Bronchial smooth muscle cell (primary cell): ENCODE results near the gene KNTC1. TPM values are rescaled to one million over a fixed set of nuclear protein-coding genes. Genes with fewer than 3 reads are reported as not detected.

Experiments
- total RNA-seq: library from RNA; depleted of rRNA; stranded (reverse); fragments of >200 nt; gene quantifications from 2 replicates; pipeline ENCODE4 v1.2.1, GENCODE V29; 2014

Gene KNTC1
- 6.0 and 13.4 TPM in 2 replicates for total RNA-seq

GRCh38 chr12:122526683-122527477, at the start of gene KNTC1, which contains the start of gene RSRC2:
Gene KNTC1, plus strand, starts transcription at chr12:122527249. Its CDS starts 2,815 bp downstream, at chr12:122530064.
Gene RSRC2, minus strand, starts transcription at chr12:122526936. Its CDS starts 83 bp downstream, at chr12:122526853.

DNA sequence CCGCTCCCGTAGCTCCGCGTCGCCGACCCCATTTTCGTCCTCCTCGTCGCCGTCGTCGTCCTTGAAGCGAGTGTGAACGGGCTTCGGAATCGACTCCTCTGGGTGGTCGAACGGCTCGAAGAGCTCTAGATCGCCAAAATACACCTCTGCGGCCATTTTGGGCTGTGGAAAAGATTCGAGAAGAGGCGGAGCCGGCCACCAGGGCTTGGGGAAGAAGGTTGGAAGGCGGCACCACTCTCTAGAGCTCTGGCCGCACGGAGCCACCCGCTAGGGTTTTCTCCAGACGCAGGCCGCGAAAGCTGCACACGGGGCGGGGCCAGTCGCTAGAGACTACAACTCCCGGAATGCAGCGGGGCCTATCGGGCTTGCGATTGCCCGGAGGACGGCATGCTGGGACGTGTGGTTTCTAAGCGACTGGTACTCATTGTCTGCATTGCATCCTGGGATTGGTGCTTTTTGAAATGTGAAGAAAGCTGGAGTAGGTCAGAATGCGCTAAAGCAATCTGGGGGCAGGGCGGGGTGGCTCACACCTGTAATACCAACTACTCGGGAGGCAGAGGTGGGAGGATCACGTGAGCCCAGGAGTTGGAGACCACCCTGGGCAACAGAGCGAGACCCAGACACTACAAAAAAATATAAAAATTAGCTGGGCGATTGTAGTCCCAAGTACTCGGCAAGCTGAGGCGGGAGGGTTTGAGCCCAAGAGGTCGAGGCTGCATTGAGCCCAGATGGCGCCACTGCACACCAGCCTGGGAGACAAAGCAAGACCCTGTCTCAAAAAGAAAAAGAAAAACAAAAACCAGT, 26.2 kb upstream of the KNTC1 start, which contains the start of gene ZCCHC8:
ZCCHC8 (minus strand) TSS at position 248 of the 804 bp plus-strand sequence; CDS start at position 156, 92 bp downstream.

Other genes with a start within 250 kb of the KNTC1 start
- gene CLIP1, start 104.6 kb upstream of the KNTC1 start, total RNA-seq, result 47.6 and 48.8 TPM in 2 replicates
- 10.6 and 10.7 TPM in 2 replicates for gene ZCCHC8, start 26.3 kb upstream of the KNTC1 start, total RNA-seq
- gene RSRC2, start 313 bp upstream of the KNTC1 start, total RNA-seq, result 35.4 and 42.9 TPM in 2 replicates
- gene HCAR2, start 176.1 kb downstream of the KNTC1 start, total RNA-seq, result not detected in 2 replicates
- gene HCAR3, start 189.6 kb downstream of the KNTC1 start, total RNA-seq, result not detected in 2 replicates
- gene HCAR1, start 203.6 kb downstream of the KNTC1 start, total RNA-seq, result under 0.01 and 0.17 TPM in 2 replicates
- 20.2 and 36.1 TPM in 2 replicates for gene DENR, start 225.6 kb downstream of the KNTC1 start, total RNA-seq
- 0.47 and 1.3 TPM in 2 replicates for gene CCDC62, start 247.3 kb downstream of the KNTC1 start, total RNA-seq